ENCODE results near the gene LIX1.

- TF ChIP-seq ATF3 (IDR thresholded peaks at IDR 0.05; ENCODE audit: insufficient read depth, low read depth, low read length): no peak
- TF ChIP-seq YY1 (IDR thresholded peaks at IDR 0.05; ENCODE audit: low read depth, low read length): no peak
- TF ChIP-seq KDM5A (IDR thresholded peaks at IDR 0.05; ENCODE audit: low read length): no peak
- TF ChIP-seq CTCF (IDR thresholded peaks at IDR 0.05; ENCODE audit: control extremely low read depth in 1 of 3, insufficient read depth in 1 of 3, low read depth in 1 of 3, low read length in 3 of 3): no peak
- no peak for TF ChIP-seq MAX (IDR thresholded peaks at IDR 0.05)
- TF ChIP-seq EZH2 (IDR thresholded peaks at IDR 0.05; ENCODE audit: low read depth, low read length, severe bottlenecking): no peak
- no peak for TF ChIP-seq KDM1A (IDR thresholded peaks at IDR 0.05; ENCODE audit: borderline replicate concordance, low read length)
These were observed 1.3 kb upstream of the LIX1 start for GRCh38 chr5:97143704-97144103.
